Measurements from ENCODE around the gene ECSIT.

ECSIT gene

GRCh38 chr19:11541238-11541637, 12.3 kb upstream of the ECSIT start:
- Histone ChIP-seq H3K36me3 (ENCODE audit: control insufficient read depth, insufficient read depth, low read length) (no peaks in the 10 kb centered on the region), H3K4me1 (ENCODE audit: control insufficient read depth, insufficient read depth, low read length) (no peaks in the 10 kb centered on the region), H3K4me3 (ENCODE audit: low read length) (no peak overlapping the region), H3K27me3 (ENCODE audit: control insufficient read depth, insufficient read depth, low read length) (peaks cover 27% of the 10 kb centered on the region), H3K9me3 (ENCODE audit: control insufficient read depth, low read length) (no peaks in the 10 kb centered on the region), H3K9ac (ENCODE audit: low read length) (no peak overlapping the region)

- H3K9ac ChIP-seq (ENCODE audit: low read length): no peak overlapping the region
- peaks cover 6% of the 10 kb centered on the region for H3K4me1 ChIP-seq (ENCODE audit: control insufficient read depth, insufficient read depth, low read length)
- H3K36me3 ChIP-seq (ENCODE audit: control insufficient read depth, insufficient read depth, low read length): no peaks in the 10 kb centered on the region
- no peaks in the 10 kb centered on the region for H3K9me3 ChIP-seq (ENCODE audit: control insufficient read depth, low read length)
- H3K27me3 ChIP-seq (ENCODE audit: control insufficient read depth, insufficient read depth, low read length): peaks cover 27% of the 10 kb centered on the region
- no peak overlapping the region for H3K4me3 ChIP-seq (ENCODE audit: low read length)
These were observed 11.7 kb upstream of the ECSIT start for GRCh38 chr19:11540645-11541044.

- Histone ChIP-seq H3K9me3 (ENCODE audit: control insufficient read depth, low read length) (no peaks in the 10 kb centered on the region), H3K36me3 (ENCODE audit: control insufficient read depth, insufficient read depth, low read length) (no peaks in the 10 kb centered on the region), H3K4me3 (ENCODE audit: low read length) (no peak overlapping the region), H3K9ac (ENCODE audit: low read length) (peak overlapping the region; percentile 55), H3K4me1 (ENCODE audit: control insufficient read depth, insufficient read depth, low read length) (peaks cover 9% of the 10 kb centered on the region), H3K27me3 (ENCODE audit: control insufficient read depth, insufficient read depth, low read length) (peaks cover 27% of the 10 kb centered on the region)
These were observed 10.8 kb upstream of the ECSIT start for GRCh38 chr19:11539495-11540365.

GRCh38 chr19:11538232-11539036, 9.5 kb upstream of the ECSIT start, which contains the start of gene CNN1:
Gene CNN1 (plus strand): TSS chr19:11538851. CDS start chr19:11538928, 77 bp downstream.
- Histone ChIP-seq H3K4me3 (ENCODE audit: low read length) (no peak within 1 kb of the TSS), H3K27me3 (ENCODE audit: control insufficient read depth, insufficient read depth, low read length) (peaks cover 27% of the 10 kb centered on the region), H3K4me1 (ENCODE audit: control insufficient read depth, insufficient read depth, low read length) (peaks cover 9% of the 10 kb centered on the region), H3K9ac (ENCODE audit: low read length) (peak within 1 kb of the TSS; percentile 55), H3K36me3 (ENCODE audit: control insufficient read depth, insufficient read depth, low read length) (no peaks in the 10 kb centered on the region), H3K9me3 (ENCODE audit: control insufficient read depth, low read length) (no peaks in the 10 kb centered on the region)

- Histone ChIP-seq H3K36me3 (ENCODE audit: control insufficient read depth, insufficient read depth, low read length) (no peaks in the 10 kb centered on the region), H3K9me3 (ENCODE audit: control insufficient read depth, low read length) (no peaks in the 10 kb centered on the region), H3K9ac (ENCODE audit: low read length) (peak overlapping the region; percentile 60), H3K27me3 (ENCODE audit: control insufficient read depth, insufficient read depth, low read length) (peaks cover 24% of the 10 kb centered on the region), H3K4me1 (ENCODE audit: control insufficient read depth, insufficient read depth, low read length) (peaks cover 9% of the 10 kb centered on the region), H3K4me3 (ENCODE audit: low read length) (peak overlapping the region; percentile 41)
These were observed 7.1 kb upstream of the ECSIT start for GRCh38 chr19:11535792-11536595.

GRCh38 chr19:11534948-11535347, 6.0 kb upstream of the ECSIT start:
- peaks cover 15% of the 10 kb centered on the region for H3K27me3 ChIP-seq (ENCODE audit: control insufficient read depth, insufficient read depth, low read length)
- no peaks in the 10 kb centered on the region for H3K9me3 ChIP-seq (ENCODE audit: control insufficient read depth, low read length)
- H3K4me1 ChIP-seq (ENCODE audit: control insufficient read depth, insufficient read depth, low read length): peaks cover 9% of the 10 kb centered on the region
- no peak overlapping the region for H3K4me3 ChIP-seq (ENCODE audit: low read length)
- H3K36me3 ChIP-seq (ENCODE audit: control insufficient read depth, insufficient read depth, low read length): no peaks in the 10 kb centered on the region
- no peak overlapping the region for H3K9ac ChIP-seq (ENCODE audit: low read length)

GRCh38 chr19:11534538-11534937, 5.6 kb upstream of the ECSIT start:
- Histone ChIP-seq H3K27me3 (ENCODE audit: control insufficient read depth, insufficient read depth, low read length) (peaks cover 12% of the 10 kb centered on the region), H3K36me3 (ENCODE audit: control insufficient read depth, insufficient read depth, low read length) (no peaks in the 10 kb centered on the region), H3K9me3 (ENCODE audit: control insufficient read depth, low read length) (no peaks in the 10 kb centered on the region), H3K9ac (ENCODE audit: low read length) (no peak overlapping the region), H3K4me3 (ENCODE audit: low read length) (no peak overlapping the region), H3K4me1 (ENCODE audit: control insufficient read depth, insufficient read depth, low read length) (peaks cover 9% of the 10 kb centered on the region)

- H3K9me3 ChIP-seq (ENCODE audit: control insufficient read depth, low read length): no peaks in the 10 kb centered on the region
- peaks cover 9% of the 10 kb centered on the region for H3K4me1 ChIP-seq (ENCODE audit: control insufficient read depth, insufficient read depth, low read length)
- no peak overlapping the region for H3K9ac ChIP-seq (ENCODE audit: low read length)
- H3K4me3 ChIP-seq (ENCODE audit: low read length): no peak overlapping the region
- no peaks in the 10 kb centered on the region for H3K36me3 ChIP-seq (ENCODE audit: control insufficient read depth, insufficient read depth, low read length)
- no peaks in the 10 kb centered on the region for H3K27me3 ChIP-seq (ENCODE audit: control insufficient read depth, insufficient read depth, low read length)
These were observed 1.5 kb upstream of the ECSIT start for GRCh38 chr19:11530432-11530831.

- no peak overlapping the region for H3K9ac ChIP-seq (ENCODE audit: low read length)
- no peaks in the 10 kb centered on the region for H3K9me3 ChIP-seq (ENCODE audit: control insufficient read depth, low read length)
- no peaks in the 10 kb centered on the region for H3K27me3 ChIP-seq (ENCODE audit: control insufficient read depth, insufficient read depth, low read length)
- no peaks in the 10 kb centered on the region for H3K36me3 ChIP-seq (ENCODE audit: control insufficient read depth, insufficient read depth, low read length)
- no peaks in the 10 kb centered on the region for H3K4me1 ChIP-seq (ENCODE audit: control insufficient read depth, insufficient read depth, low read length)
- no peak overlapping the region for H3K4me3 ChIP-seq (ENCODE audit: low read length)
These were observed 9.8 kb downstream of the ECSIT start for GRCh38 chr19:11519138-11519537.

GRCh38 chr19:11513946-11514345, 15.0 kb downstream of the ECSIT start:
- Histone ChIP-seq H3K4me3 (ENCODE audit: low read length) (no peak overlapping the region), H3K4me1 (ENCODE audit: control insufficient read depth, insufficient read depth, low read length) (no peaks in the 10 kb centered on the region), H3K27me3 (ENCODE audit: control insufficient read depth, insufficient read depth, low read length) (no peaks in the 10 kb centered on the region), H3K36me3 (ENCODE audit: control insufficient read depth, insufficient read depth, low read length) (no peaks in the 10 kb centered on the region), H3K9ac (ENCODE audit: low read length) (no peak overlapping the region), H3K9me3 (ENCODE audit: control insufficient read depth, low read length) (no peaks in the 10 kb centered on the region)

- no peaks in the 10 kb centered on the region for H3K27me3 ChIP-seq (ENCODE audit: control insufficient read depth, insufficient read depth, low read length)
- H3K9ac ChIP-seq (ENCODE audit: low read length): no peak overlapping the region
- no peaks in the 10 kb centered on the region for H3K36me3 ChIP-seq (ENCODE audit: control insufficient read depth, insufficient read depth, low read length)
- peaks cover 6% of the 10 kb centered on the region for H3K4me1 ChIP-seq (ENCODE audit: control insufficient read depth, insufficient read depth, low read length)
- no peaks in the 10 kb centered on the region for H3K9me3 ChIP-seq (ENCODE audit: control insufficient read depth, low read length)
- H3K4me3 ChIP-seq (ENCODE audit: low read length): no peak overlapping the region
These were observed 18.5 kb downstream of the ECSIT start for GRCh38 chr19:11510444-11510843.
